HepG2 (cell line): ENCODE measurements around the gene PCDHB15.

ENCODE experiments used
- ATF4 ChIP-seq, 2 experiments: fragments of 450-650 bp in 1 of 2; sonication (generic) in 1 of 2; formaldehyde crosslinking; IDR thresholded peaks; 2 replicates each; pipeline versions ENCODE4 v1.5.0 to v1.8.0; 2020 to 2022; ENCODE audit warnings: mild to moderate bottlenecking in 1 of 2, missing genetic modification reagents in 1 of 2
- CTCF ChIP-seq: sonication (generic); formaldehyde crosslinking; IDR thresholded peaks from 2 replicates; pipeline ENCODE4 v1.5.0; 2020; ENCODE audit warnings: mild to moderate bottlenecking, missing genetic modification reagents, moderate library complexity
- MTA3 ChIP-seq: sonication (generic); formaldehyde crosslinking; IDR thresholded peaks from 2 replicates; pipeline ENCODE4 v1.4.0; 2020; ENCODE audit warnings: missing genetic modification reagents

DNA sequence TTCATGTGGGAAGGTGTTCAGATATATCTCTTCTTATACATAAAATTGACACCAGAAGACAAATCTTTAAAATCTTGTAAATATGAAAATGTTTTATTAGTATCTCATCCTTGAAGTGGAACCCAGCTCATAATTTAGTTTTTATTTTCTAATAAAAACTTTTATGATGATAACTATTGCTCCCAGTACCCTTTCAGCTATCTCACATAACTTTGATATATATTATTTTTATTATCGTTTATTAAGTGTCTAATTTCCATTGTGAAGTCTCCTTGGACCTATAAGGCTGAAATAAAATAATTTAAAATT lies 16.0 kb downstream of the PCDHB15 start:
- TF ChIP-seq MTA3 (CRISPR knock-in tag) (no peak), ATF4 (CRISPR knock-in tag; IDR thresholded peaks at IDR 0.05) (no peak), CTCF (CRISPR knock-in tag) (no peak)
